Mesothelial cell of epicardium (in vitro differentiated cells): ENCODE measurements around the gene PLGRKT. TPM values are rescaled to one million over a fixed set of nuclear protein-coding genes. Genes with fewer than 3 reads are reported as not detected.

Experiments used
- DNase-seq, 2 experiments: peaks; one replicate each; pipeline ENCODE4 v3.0.0; 2021; ENCODE audit warnings: low spot score in 2 of 2; ENCODE audit not compliant: unreplicated experiment in 2 of 2
- H3K27ac Mint-ChIP-seq: 2 replicates; pipeline ENCODE4 v1.8.0; 2021; ENCODE audit warnings: mixed read lengths
- H3K27me3 Mint-ChIP-seq: 2 replicates; pipeline ENCODE4 v1.8.0; 2021; ENCODE audit warnings: low read depth, mixed read lengths
- H3K36me3 Mint-ChIP-seq: 2 replicates; pipeline ENCODE4 v1.8.0; 2021; ENCODE audit warnings: mixed read lengths
- H3K4me1 Mint-ChIP-seq: 2 replicates; pipeline ENCODE4 v1.8.0; 2021; ENCODE audit warnings: mixed read lengths
- H3K4me3 Mint-ChIP-seq: 2 replicates; pipeline ENCODE4 v1.8.0; 2021; ENCODE audit warnings: mild to moderate bottlenecking, moderate library complexity, mixed read lengths
- H3K9me3 Mint-ChIP-seq: 2 replicates; pipeline ENCODE4 v1.8.0; 2021; ENCODE audit warnings: mixed read lengths
- CTCF ChIP-seq: fragments of 200-600 bp; sonication (generic); IDR thresholded peaks from one replicate; pipeline ENCODE4 v1.5.0; 2021; ENCODE audit warnings: antibody characterized with exemption; ENCODE audit not compliant: unreplicated experiment
- total RNA-seq: library from RNA; stranded (reverse); gene quantifications from 3 replicates; pipeline ENCODE4 v1.2.1, GENCODE V29; 2021

Gene PLGRKT
- total RNA-seq, 1 donor from 2014 or later = 19.6 TPM

- H3K27ac Mint-ChIP-seq = no peak overlapping the region
- H3K27me3 Mint-ChIP-seq = no peaks in the 10 kb centered on the region
- H3K36me3 Mint-ChIP-seq = peaks cover 10% of the 10 kb centered on the region
- H3K9me3 Mint-ChIP-seq = peaks cover 12% of the 10 kb centered on the region
- no peak for TF ChIP-seq CTCF
- H3K4me1 Mint-ChIP-seq = no peaks in the 10 kb centered on the region
- no peak for DNase-seq
- H3K4me3 Mint-ChIP-seq = no peak overlapping the region
Observed at GRCh38 chr9:5310851-5311250, 126.9 kb downstream of the PLGRKT start.

Other genes with a start within 250 kb of the PLGRKT start
- not detected in 3 replicates for gene INSL4, start 206.5 kb downstream of the PLGRKT start, total RNA-seq
- gene RLN2, start 133.2 kb downstream of the PLGRKT start, total RNA-seq = 2.8 to 3.8 TPM (median 3.4 TPM) in 3 replicates
- 0.75 to 0.88 TPM (median 0.80 TPM) in 3 replicates for gene RLN1, start 98.0 kb downstream of the PLGRKT start, total RNA-seq
- gene CD274, start 12.6 kb upstream of the PLGRKT start, total RNA-seq = 0.20 to 0.38 TPM (median 0.29 TPM) in 3 replicates
- not detected in 3 replicates for gene PDCD1LG2, start 72.6 kb upstream of the PLGRKT start, total RNA-seq
- gene RIC1, start 191.2 kb upstream of the PLGRKT start, total RNA-seq = 36.4 to 39.2 TPM (median 37.5 TPM) in 3 replicates